Ascending aorta (tissue), 2 donors: ENCODE results near the gene UBN1. TPM values are rescaled to one million over a fixed set of nuclear protein-coding genes. Genes with fewer than 3 reads are reported as not detected.

ENCODE experiments used
- DNase-seq, 2 donors: peaks; one replicate each; pipeline ENCODE4 v3.0.0-alpha.2; 2019; ENCODE audit warnings: low spot score in 2 of 2
- H3K27ac ChIP-seq, 2 donors: fragments of 200-600 bp; sonication (generic); one replicate each; pipeline ENCODE4 v1.5.1; 2016 to 2017; ENCODE audit warnings: mild to moderate bottlenecking in 1 of 2
- H3K27me3 ChIP-seq: fragments of 200-600 bp; sonication (generic); one replicate; pipeline ENCODE4 v1.5.1; 2017
- H3K36me3 ChIP-seq, 2 donors: fragments of 200-600 bp; sonication (generic); one replicate each; pipeline ENCODE4 v1.5.1; 2016
- H3K4me1 ChIP-seq, 2 donors: fragments of 200-600 bp; sonication (generic); one replicate each; pipeline ENCODE4 v1.5.1; 2016 to 2017; ENCODE audit warnings: mild to moderate bottlenecking in 1 of 2
- H3K4me3 ChIP-seq, 2 donors: fragments of 200-600 bp; sonication (generic); one replicate each; pipeline ENCODE4 v1.5.1; 2016 to 2017; ENCODE audit warnings: mild to moderate bottlenecking in 1 of 2
- H3K9me3 ChIP-seq, 2 donors: fragments of 200-600 bp; sonication (generic); one replicate each; pipeline ENCODE4 v1.5.1; 2016
- CTCF ChIP-seq, 3 experiments: fragments of 200-600 bp in 2 of 3; fragments of 450-650 bp in 1 of 3; sonication (generic) in 2 of 3; IDR thresholded peaks; one replicate each; pipeline ENCODE4 v1.5.1; 2016 to 2019; ENCODE audit warnings: antibody characterized with exemption in 3 of 3, mild to moderate bottlenecking in 1 of 3, moderate library complexity in 1 of 3
- intact Hi-C: fragments of 100-400 bp; cut with DNase I; formaldehyde crosslinking; loops from one replicate; pipeline ENCODE4 v1.15.1; 2023
- total RNA-seq: library from RNA; depleted of rRNA; stranded (reverse); fragments of >200 nt; gene quantifications from one replicate; pipeline ENCODE4 v1.1.0, GENCODE V29; 2016

Gene UBN1
- total RNA-seq, 1 donor from 2014 or later = 31.8 TPM

DNA sequence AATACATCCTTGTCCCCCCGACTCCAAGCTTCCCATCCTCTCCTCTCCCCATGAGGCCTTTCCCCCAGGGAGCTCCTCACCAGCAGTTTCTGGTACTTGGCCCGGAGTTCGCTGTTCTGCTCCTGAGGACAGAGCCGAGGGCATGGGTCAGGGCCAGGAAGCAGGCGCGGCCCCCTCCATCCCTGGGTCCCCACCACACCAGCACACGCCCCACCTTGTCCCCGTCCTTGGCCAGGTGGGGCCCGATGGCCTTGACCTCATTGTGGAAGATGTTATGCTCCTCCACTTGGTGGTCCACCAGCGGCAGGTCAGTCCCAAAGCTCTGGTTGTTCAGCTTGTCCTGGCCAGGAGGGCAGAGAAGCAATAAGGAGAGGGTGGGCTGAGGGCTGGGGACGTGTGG is 53.5 kb downstream of the UBN1 start:
- no peak for TF ChIP-seq CTCF (IDR thresholded peaks at IDR 0.05)
- intact Hi-C loops = no loop called here
- H3K36me3 ChIP-seq = peaks cover 15 to 36% of the 10 kb centered on the region in 2 donors
- no peaks in the 10 kb centered on the region for H3K4me1 ChIP-seq
- peaks cover 0 to 3% of the 10 kb centered on the region in 2 donors for H3K9me3 ChIP-seq
- H3K27ac ChIP-seq = no peak overlapping the region
- H3K4me3 ChIP-seq = no peak overlapping the region
- DNase-seq = no peak
- no peaks in the 10 kb centered on the region for H3K27me3 ChIP-seq

DNA sequence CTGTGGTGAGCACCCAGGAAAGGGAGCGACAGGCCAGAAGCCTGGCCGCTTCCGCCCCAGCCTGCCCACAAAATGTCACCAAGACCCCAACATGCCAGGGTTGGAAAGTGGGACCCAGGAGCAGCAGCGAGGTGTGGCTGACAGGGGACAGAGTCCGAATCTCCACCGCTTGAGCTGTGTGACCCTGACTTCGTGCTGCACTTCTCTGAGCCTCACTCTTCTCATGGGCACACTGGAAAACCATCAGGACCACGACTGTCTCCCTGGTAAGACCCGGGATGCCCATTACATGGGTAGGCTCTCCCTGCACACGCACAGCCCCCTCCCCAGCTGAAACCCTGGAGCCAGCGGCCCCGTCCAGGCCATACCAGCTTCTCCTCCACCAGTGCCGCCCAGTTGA is 54.8 kb downstream of the UBN1 start:
- peaks cover 15 to 27% of the 10 kb centered on the region in 2 donors for H3K36me3 ChIP-seq
- H3K4me1 ChIP-seq = no peaks in the 10 kb centered on the region
- peaks cover 0 to 3% of the 10 kb centered on the region in 2 donors for H3K9me3 ChIP-seq
- DNase-seq = no peak
- TF ChIP-seq CTCF (IDR thresholded peaks at IDR 0.05) = no peak
- intact Hi-C loops = no loop called here
- no peaks in the 10 kb centered on the region for H3K27me3 ChIP-seq
- H3K4me3 ChIP-seq = no peak overlapping the region
- H3K27ac ChIP-seq = no peak overlapping the region

GRCh38 chr16:4904108-4904941 is 57.0 kb downstream of the UBN1 start:
- H3K27ac ChIP-seq = no peak overlapping the region
- intact Hi-C loops = no loop called here

DNA sequence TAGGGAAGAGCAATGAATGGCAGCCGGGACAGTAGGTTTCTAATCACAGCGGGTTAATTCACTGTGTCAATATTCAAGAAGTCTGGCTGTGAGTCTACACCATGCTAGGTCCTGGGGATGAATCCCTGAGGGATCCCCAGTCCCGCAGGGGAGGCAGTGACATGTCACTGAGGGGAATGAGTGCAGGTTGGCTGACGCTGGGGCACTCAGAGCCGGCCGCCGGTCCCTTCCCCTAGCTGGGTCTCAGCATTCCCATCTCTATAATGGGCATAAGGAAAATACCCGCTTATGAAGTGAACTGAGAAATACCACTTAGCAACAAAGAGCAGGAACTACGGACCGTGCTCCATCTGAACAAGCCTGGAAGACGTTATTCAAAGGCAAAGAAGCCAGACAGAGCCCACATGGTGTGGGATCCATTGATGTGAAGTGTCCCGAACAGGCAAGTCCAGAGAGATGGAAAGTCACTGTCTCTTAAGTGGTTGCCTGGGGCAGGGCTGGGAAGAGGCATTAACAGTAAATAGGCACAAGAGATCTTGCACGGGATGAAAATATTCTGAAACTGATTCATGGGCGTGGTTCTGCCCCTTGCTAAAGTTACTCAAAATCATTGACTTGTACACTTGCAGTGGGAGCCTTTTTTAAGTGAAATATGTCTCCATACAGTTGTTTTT is 57.8 kb downstream of the UBN1 start:
- Histone ChIP-seq H3K4me3 (no peak overlapping the region), H3K4me1 (no peaks in the 10 kb centered on the region), H3K36me3 (peaks cover 3 to 4% of the 10 kb centered on the region in 2 donors), H3K9me3 (no peaks in the 10 kb centered on the region), H3K27ac (no peak overlapping the region), H3K27me3 (no peaks in the 10 kb centered on the region)
- no peak for TF ChIP-seq CTCF (IDR thresholded peaks at IDR 0.05)
- no peak for DNase-seq
- intact Hi-C loops = no loop called here

More at GRCh38 chr16:4904108-4904941, 57.0 kb downstream of the UBN1 start:
- Histone ChIP-seq H3K4me3 (no peak overlapping the region), H3K9me3 (no peaks in the 10 kb centered on the region), H3K27me3 (no peaks in the 10 kb centered on the region), H3K36me3 (peaks cover 3 to 7% of the 10 kb centered on the region in 2 donors), H3K4me1 (no peaks in the 10 kb centered on the region)
- no peak for TF ChIP-seq CTCF (IDR thresholded peaks at IDR 0.05)
- no peak for DNase-seq

DNA sequence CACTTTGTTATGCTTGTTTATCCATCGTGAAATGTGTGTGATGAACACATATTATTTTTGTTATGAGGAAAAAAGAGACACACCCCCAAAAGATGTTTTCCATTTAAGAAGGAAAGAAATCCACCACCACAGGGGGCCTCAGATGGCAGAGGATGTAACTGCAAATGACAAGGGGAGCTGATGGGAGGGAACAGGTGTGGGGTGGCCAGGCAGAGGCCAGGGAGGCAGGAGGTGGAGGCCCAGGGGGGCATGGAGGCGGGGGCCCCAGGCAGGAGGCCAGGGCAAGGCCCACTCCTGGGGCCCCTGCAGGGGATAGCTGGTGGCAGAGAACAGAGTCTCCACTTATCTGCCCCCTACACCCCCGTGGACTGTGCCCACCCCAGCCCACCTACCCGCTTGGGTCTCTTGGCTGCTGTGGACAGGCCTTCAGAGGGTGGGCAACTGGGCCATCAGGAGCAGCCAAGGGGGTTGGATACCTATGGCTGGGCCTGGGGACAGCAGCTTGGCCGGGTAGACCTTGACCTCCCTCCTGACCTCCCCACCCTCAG is 61.6 kb downstream of the UBN1 start:
- TF ChIP-seq CTCF (IDR thresholded peaks at IDR 0.05) = no peak
- intact Hi-C loops = no loop called here
- no peaks in the 10 kb centered on the region for H3K27me3 ChIP-seq
- no peaks in the 10 kb centered on the region for H3K9me3 ChIP-seq
- no peaks in the 10 kb centered on the region for H3K4me1 ChIP-seq
- no peak overlapping the region for H3K27ac ChIP-seq
- H3K4me3 ChIP-seq = no peak overlapping the region
- no peak for DNase-seq
- H3K36me3 ChIP-seq = no peaks in the 10 kb centered on the region
